HG03175 (cell line): ENCODE data around the gene MTMR1.

ENCODE experiments used
- ATAC-seq: cut with Tn5 transposase; IDR thresholded peaks from one replicate; pipeline ENCODE4 v1.9.1; 2021; ENCODE audit warnings: mild to moderate bottlenecking, moderate library complexity; ENCODE audit not compliant: unreplicated experiment

Gene MTMR1

DNA sequence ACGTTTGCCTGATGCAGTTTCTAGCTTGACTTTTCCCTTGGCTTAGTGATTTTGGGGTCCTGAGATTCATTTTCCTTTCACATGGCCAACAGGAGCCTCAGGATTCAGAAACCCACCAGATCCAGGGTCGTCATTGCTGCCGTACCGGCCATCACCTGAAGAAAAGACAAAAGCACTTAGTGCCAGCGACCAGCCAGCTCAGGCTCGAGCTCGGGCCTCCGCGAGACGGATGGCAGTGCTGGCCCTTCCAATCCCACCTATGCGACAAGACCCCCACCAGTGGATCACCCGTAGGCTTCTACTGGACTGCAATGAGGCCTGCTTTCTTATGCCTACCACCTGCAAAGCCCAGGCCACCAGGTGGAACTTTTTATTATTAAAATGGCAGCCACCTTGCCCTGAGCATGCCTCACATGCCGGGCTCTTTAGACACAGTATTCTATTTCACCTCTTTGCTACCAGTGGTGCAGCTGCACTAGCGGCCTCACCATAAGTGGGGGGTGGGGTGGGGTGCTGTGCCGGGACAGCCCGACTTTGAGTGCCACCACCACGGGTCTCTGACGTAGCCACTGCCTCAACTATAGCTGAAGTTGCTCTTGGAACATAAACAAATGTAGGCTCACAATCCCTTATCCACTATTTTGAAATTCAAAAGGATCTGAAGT is 84.3 kb downstream of the MTMR1 start:
- no peak for ATAC-seq

DNA sequence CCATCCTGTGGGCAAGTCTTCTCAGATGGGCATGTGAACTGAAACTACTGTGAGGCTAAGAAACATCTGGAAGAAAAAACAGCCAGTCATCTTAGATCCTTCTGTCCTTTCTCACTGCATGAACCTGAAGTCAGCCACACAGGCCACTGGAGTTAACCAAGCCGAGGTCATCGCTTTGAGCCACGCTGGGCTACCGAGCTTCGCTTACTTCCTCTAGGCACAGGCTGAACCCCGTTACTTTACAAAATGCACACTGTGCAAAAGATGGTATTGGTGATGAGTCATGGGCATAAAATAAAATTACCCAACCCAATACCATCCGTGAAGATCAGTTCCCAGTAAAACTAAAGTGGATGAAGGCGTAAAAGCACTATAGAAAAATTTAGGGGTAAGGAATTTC is 86.2 kb downstream of the MTMR1 start:
- no peak for ATAC-seq

GRCh38 chrX:150781677-150782076 is 88.5 kb downstream of the MTMR1 start:
- no peak for ATAC-seq

GRCh38 chrX:150790021-150790420 is 96.8 kb downstream of the MTMR1 start:
- ATAC-seq = no peak

DNA sequence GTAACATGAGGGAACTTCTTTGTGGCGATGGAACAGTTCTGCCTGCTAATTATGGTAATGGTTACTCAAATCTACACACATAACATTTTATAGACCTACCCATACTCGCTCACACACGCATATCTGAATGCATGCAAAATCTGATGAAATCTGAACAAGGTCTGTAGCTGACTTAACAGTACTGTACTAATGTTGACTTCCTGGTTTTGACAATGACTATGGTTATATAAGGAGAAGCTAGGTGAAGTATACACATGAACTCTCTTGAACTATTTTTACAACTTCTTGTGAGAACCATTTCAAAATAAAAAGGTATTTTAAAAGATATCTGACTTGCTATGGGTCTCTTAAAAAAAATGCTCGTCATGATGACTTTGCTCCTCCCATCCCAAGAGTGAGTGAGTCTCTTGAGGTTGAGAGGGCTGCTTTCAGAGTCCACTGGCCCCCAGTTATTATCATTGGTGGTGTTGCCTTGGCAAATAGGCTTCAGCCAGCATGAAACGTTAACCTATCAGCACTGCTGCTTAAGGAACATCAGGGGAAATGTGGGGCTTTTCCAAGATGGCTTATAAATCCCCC is 99.8 kb downstream of the MTMR1 start:
- no peak for ATAC-seq

- no peak for ATAC-seq
These were observed 112.5 kb downstream of the MTMR1 start for GRCh38 chrX:150805736-150806135.

- no peak for ATAC-seq
These were observed 113.6 kb downstream of the MTMR1 start for GRCh38 chrX:150806827-150807226.

- ATAC-seq = no peak
These were observed 120.7 kb downstream of the MTMR1 start for GRCh38 chrX:150813922-150814321.
